WTC11 (cell line): Measurements from ENCODE around the gene SGPP2. TPM values are rescaled to one million over a fixed set of nuclear protein-coding genes. Genes with fewer than 3 reads are reported as not detected.

Source experiments
- ATAC-seq: fragments of 200-7000 bp; cut with Tn5 transposase; 2 replicates; pipeline ENCODE4 v1.10.0; 2021; ENCODE audit warnings: mild to moderate bottlenecking, moderate library complexity
- CTCF ChIA-PET: fragments of 300-600 bp; sonication (Branson Sonifier 250); formaldehyde crosslinking; loops from one replicate; lab custom pipeline; 2021; ENCODE audit warnings: antibody characterized with exemption; lab: Charles Lee
- POLR2A ChIA-PET: fragments of 350-600 bp; sonication (Branson Sonifier 250); formaldehyde crosslinking; loops from one replicate; lab custom pipeline; 2021; ENCODE audit warnings: antibody characterized with exemption; lab: Charles Lee
- DNase-seq: peaks from one replicate; pipeline ENCODE4 v3.0.0; 2021; ENCODE audit warnings: low spot score
- H3K27ac Mint-ChIP-seq: 2 replicates; pipeline ENCODE4 v1.8.0; 2021; ENCODE audit warnings: mixed read lengths
- H3K27me3 Mint-ChIP-seq: 2 replicates; pipeline ENCODE4 v1.8.0; 2021; ENCODE audit warnings: low read depth, mild to moderate bottlenecking, moderate library complexity, mixed read lengths
- H3K36me3 Mint-ChIP-seq: 2 replicates; pipeline ENCODE4 v1.8.0; 2021; ENCODE audit warnings: mixed read lengths
- H3K4me1 Mint-ChIP-seq: 2 replicates; pipeline ENCODE4 v1.8.0; 2022; ENCODE audit warnings: mixed read lengths
- H3K4me3 Mint-ChIP-seq: 2 replicates; pipeline ENCODE4 v1.8.0; 2021; ENCODE audit warnings: mild to moderate bottlenecking, moderate library complexity, mixed read lengths
- H3K9me3 Mint-ChIP-seq: 2 replicates; pipeline ENCODE4 v1.8.0; 2021; ENCODE audit warnings: mixed read lengths
- ATF1 ChIP-seq: sonication (generic); formaldehyde crosslinking; IDR thresholded peaks from 2 replicates; pipeline ENCODE4 v1.8.1; 2023; ENCODE audit warnings: mild to moderate bottlenecking, moderate library complexity, missing genetic modification reagents
- CBFB ChIP-seq: sonication (generic); formaldehyde crosslinking; IDR thresholded peaks from 2 replicates; pipeline ENCODE4 v1.8.1; 2022; ENCODE audit warnings: mild to moderate bottlenecking, low read depth, missing genetic modification reagents
- E2F5 ChIP-seq: sonication (generic); formaldehyde crosslinking; IDR thresholded peaks from 2 replicates; pipeline ENCODE4 v1.8.1; 2022; ENCODE audit warnings: mild to moderate bottlenecking, moderate library complexity, missing genetic modification reagents
- ELF4 ChIP-seq: sonication (generic); formaldehyde crosslinking; IDR thresholded peaks from 2 replicates; pipeline ENCODE4 v1.8.1; 2022; ENCODE audit warnings: low read depth, mild to moderate bottlenecking, moderate library complexity, missing genetic modification reagents
- NFYB ChIP-seq: sonication (generic); formaldehyde crosslinking; conservative IDR thresholded peaks from 2 replicates; pipeline ENCODE4 v1.8.0; 2022; ENCODE audit warnings: low read depth, missing genetic modification reagents
- PRDM15 ChIP-seq: sonication (generic); formaldehyde crosslinking; IDR thresholded peaks from 2 replicates; pipeline ENCODE4 v1.8.0; 2022; ENCODE audit warnings: missing genetic modification reagents
- TP53 ChIP-seq: sonication (generic); formaldehyde crosslinking; IDR thresholded peaks from 2 replicates; pipeline ENCODE4 v1.8.1; 2023; ENCODE audit warnings: mild to moderate bottlenecking, missing genetic modification reagents
- USF2 ChIP-seq: sonication (generic); formaldehyde crosslinking; IDR thresholded peaks from 2 replicates; pipeline ENCODE4 v1.8.1; 2023; ENCODE audit warnings: mild to moderate bottlenecking, missing genetic modification reagents, moderate library complexity
- ZBTB21 ChIP-seq: sonication (generic); formaldehyde crosslinking; IDR thresholded peaks from 2 replicates; pipeline ENCODE4 v1.8.1; 2023; ENCODE audit warnings: mild to moderate bottlenecking, missing genetic modification reagents, borderline replicate concordance
- ZNF138 ChIP-seq: sonication (generic); formaldehyde crosslinking; conservative IDR thresholded peaks from 2 replicates; pipeline ENCODE4 v1.8.1; 2022; ENCODE audit warnings: mild to moderate bottlenecking, moderate library complexity, missing genetic modification reagents
- ZNF317 ChIP-seq: sonication (generic); formaldehyde crosslinking; IDR thresholded peaks from 2 replicates; pipeline ENCODE4 v1.8.1; 2023; ENCODE audit warnings: low read depth, mild to moderate bottlenecking, moderate library complexity, missing genetic modification reagents, borderline replicate concordance
- ZSCAN18 ChIP-seq: fragments of 250-450 bp; sonication (Bioruptor Pico); IDR thresholded peaks from 2 replicates; pipeline ENCODE4 v2.1.2; 2022; ENCODE audit warnings: mild to moderate bottlenecking, moderate library complexity
- total RNA-seq: library from RNA; stranded (reverse); gene quantifications from 3 replicates; pipeline ENCODE4 v1.2.3, GENCODE V29; 2021
- TF ChIP-seq, protein P1 (sequence below): sonication (generic); formaldehyde crosslinking; IDR thresholded peaks from 2 replicates; pipeline ENCODE4 v1.8.1; 2023; ENCODE audit warnings: mild to moderate bottlenecking, missing genetic modification reagents, borderline replicate concordance
- TF ChIP-seq, protein P2 (sequence below): sonication (generic); formaldehyde crosslinking; IDR thresholded peaks from 2 replicates; pipeline ENCODE4 v1.8.1; 2022; ENCODE audit warnings: low read depth, missing genetic modification reagents, borderline replicate concordance
- TF ChIP-seq, protein P3 (sequence below): fragments of 250-450 bp; sonication (Bioruptor Pico); IDR thresholded peaks from 2 replicates; pipeline ENCODE4 v1.9.0; 2021; ENCODE audit warnings: mild to moderate bottlenecking
- TF ChIP-seq, protein P4 (sequence below): sonication (generic); formaldehyde crosslinking; IDR thresholded peaks from 2 replicates; pipeline ENCODE4 v1.8.1; 2023; ENCODE audit warnings: mild to moderate bottlenecking, missing genetic modification reagents

SGPP2 gene
- total RNA-seq, 1 experiment from 2014 or later, result 0.07 TPM

DNA sequence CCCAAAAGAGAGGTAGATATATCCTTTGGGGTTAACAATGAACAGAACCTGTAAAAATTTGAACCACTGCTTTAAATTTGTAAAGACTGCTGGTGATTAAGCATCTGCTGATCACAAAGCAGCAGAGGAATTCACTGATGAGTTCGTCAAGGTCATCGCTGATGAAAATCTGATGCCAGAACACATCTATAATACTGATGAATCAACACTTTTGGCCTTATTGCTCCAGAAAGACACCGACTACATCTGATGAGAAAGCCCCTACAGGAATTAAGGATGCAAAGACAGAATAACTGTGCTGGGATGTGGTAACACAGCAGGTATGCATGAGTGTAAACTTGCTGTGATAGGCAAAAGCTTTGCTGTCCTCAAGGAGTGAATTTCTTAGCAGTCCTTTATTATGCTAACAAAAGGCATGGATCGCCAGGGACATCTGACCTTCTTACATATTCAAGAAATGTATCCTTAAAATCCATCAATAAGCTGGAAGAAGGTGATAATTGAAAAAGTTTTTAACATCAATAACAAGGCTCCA, 30.5 kb upstream of the SGPP2 start:
- ChIA-PET POLR2A (no interaction called here), CTCF (no interaction called here)
- Mint-ChIP-seq H3K27ac (no peak overlapping the region), H3K27me3 (peaks cover 10% of the 10 kb centered on the region), H3K4me3 (no peak overlapping the region), H3K4me1 (peaks cover 27% of the 10 kb centered on the region), H3K36me3 (no peaks in the 10 kb centered on the region; the same call in 1 of the 2 replicates), H3K9me3 (peaks cover 8% of the 10 kb centered on the region; the same call in 1 of the 2 replicates)
- TF ChIP-seq ZSCAN18 (CRISPR knock-in tag) (no peak), USF2 (CRISPR knock-in tag) (0 out of 2 replicates have a peak, but pooled peaks have one; percentile 10)
- DNase-seq (no peak), ATAC-seq (peak; percentile 89)

- CTCF ChIA-PET, result no interaction called here
- H3K27ac Mint-ChIP-seq, result no peak overlapping the region
- H3K9me3 Mint-ChIP-seq, result peaks cover 17% of the 10 kb centered on the region
- DNase-seq (no peak), ATAC-seq (no peak)
- no peaks in the 10 kb centered on the region; the same call in none of the 2 replicates for H3K27me3 Mint-ChIP-seq
- peaks cover 10% of the 10 kb centered on the region for H3K4me1 Mint-ChIP-seq
- TF ChIP-seq, protein P1, sequence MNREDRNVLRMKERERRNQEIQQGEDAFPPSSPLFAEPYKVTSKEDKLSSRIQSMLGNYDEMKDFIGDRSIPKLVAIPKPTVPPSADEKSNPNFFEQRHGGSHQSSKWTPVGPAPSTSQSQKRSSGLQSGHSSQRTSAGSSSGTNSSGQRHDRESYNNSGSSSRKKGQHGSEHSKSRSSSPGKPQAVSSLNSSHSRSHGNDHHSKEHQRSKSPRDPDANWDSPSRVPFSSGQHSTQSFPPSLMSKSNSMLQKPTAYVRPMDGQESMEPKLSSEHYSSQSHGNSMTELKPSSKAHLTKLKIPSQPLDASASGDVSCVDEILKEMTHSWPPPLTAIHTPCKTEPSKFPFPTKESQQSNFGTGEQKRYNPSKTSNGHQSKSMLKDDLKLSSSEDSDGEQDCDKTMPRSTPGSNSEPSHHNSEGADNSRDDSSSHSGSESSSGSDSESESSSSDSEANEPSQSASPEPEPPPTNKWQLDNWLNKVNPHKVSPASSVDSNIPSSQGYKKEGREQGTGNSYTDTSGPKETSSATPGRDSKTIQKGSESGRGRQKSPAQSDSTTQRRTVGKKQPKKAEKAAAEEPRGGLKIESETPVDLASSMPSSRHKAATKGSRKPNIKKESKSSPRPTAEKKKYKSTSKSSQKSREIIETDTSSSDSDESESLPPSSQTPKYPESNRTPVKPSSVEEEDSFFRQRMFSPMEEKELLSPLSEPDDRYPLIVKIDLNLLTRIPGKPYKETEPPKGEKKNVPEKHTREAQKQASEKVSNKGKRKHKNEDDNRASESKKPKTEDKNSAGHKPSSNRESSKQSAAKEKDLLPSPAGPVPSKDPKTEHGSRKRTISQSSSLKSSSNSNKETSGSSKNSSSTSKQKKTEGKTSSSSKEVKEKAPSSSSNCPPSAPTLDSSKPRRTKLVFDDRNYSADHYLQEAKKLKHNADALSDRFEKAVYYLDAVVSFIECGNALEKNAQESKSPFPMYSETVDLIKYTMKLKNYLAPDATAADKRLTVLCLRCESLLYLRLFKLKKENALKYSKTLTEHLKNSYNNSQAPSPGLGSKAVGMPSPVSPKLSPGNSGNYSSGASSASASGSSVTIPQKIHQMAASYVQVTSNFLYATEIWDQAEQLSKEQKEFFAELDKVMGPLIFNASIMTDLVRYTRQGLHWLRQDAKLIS (CRISPR knock-in tag), result no peak
- TF ChIP-seq E2F5 (CRISPR knock-in tag) (no peak), ZSCAN18 (CRISPR knock-in tag) (no peak), ELF4 (CRISPR knock-in tag) (no peak), ZBTB21 (no peak), PRDM15 (no peak), ZNF138 (CRISPR knock-in tag) (no peak), ZNF317 (CRISPR knock-in tag) (no peak), CBFB (CRISPR knock-in tag) (no peak), NFYB (CRISPR knock-in tag) (no peak), TP53 (CRISPR knock-in tag) (no peak), ATF1 (CRISPR knock-in tag) (no peak)
- TF ChIP-seq, protein P2, sequence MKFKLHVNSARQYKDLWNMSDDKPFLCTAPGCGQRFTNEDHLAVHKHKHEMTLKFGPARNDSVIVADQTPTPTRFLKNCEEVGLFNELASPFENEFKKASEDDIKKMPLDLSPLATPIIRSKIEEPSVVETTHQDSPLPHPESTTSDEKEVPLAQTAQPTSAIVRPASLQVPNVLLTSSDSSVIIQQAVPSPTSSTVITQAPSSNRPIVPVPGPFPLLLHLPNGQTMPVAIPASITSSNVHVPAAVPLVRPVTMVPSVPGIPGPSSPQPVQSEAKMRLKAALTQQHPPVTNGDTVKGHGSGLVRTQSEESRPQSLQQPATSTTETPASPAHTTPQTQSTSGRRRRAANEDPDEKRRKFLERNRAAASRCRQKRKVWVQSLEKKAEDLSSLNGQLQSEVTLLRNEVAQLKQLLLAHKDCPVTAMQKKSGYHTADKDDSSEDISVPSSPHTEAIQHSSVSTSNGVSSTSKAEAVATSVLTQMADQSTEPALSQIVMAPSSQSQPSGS (CRISPR knock-in tag), result no peak
- TF ChIP-seq, protein P3, sequence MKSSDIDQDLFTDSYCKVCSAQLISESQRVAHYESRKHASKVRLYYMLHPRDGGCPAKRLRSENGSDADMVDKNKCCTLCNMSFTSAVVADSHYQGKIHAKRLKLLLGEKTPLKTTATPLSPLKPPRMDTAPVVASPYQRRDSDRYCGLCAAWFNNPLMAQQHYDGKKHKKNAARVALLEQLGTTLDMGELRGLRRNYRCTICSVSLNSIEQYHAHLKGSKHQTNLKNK (CRISPR knock-in tag), result no peak
- TF ChIP-seq, protein P4, sequence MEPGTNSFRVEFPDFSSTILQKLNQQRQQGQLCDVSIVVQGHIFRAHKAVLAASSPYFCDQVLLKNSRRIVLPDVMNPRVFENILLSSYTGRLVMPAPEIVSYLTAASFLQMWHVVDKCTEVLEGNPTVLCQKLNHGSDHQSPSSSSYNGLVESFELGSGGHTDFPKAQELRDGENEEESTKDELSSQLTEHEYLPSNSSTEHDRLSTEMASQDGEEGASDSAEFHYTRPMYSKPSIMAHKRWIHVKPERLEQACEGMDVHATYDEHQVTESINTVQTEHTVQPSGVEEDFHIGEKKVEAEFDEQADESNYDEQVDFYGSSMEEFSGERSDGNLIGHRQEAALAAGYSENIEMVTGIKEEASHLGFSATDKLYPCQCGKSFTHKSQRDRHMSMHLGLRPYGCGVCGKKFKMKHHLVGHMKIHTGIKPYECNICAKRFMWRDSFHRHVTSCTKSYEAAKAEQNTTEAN (CRISPR knock-in tag), result no peak
- H3K4me3 Mint-ChIP-seq, result no peak overlapping the region
- POLR2A ChIA-PET, result no interaction called here
- H3K36me3 Mint-ChIP-seq, result no peaks in the 10 kb centered on the region; the same call in 1 of the 2 replicates
These were observed 25.9 kb upstream of the SGPP2 start for GRCh38 chr2:222398446-222398885.
